OCI-LY1 (cell line): ENCODE measurements around the gene CIAPIN1.

Experiments
- H2AFZ ChIP-seq: fragments of 200-600 bp; sonication (generic), shearing (Covaris generic); 2 replicates; pipeline ENCODE4 v1.6.0; 2014; ENCODE audit warnings: antibody characterized with exemption, mild to moderate bottlenecking, low read length
- H3F3A ChIP-seq: fragments of 200-600 bp; sonication (generic), shearing (Covaris generic); 2 replicates; pipeline ENCODE4 v1.6.0; 2014; ENCODE audit warnings: mild to moderate bottlenecking, antibody characterized with exemption, low read length, moderate library complexity; ENCODE audit not compliant: insufficient read depth
- H3K27ac ChIP-seq: fragments of 200-600 bp; sonication (generic); 2 replicates; pipeline ENCODE4 v1.5.1; 2014; ENCODE audit warnings: low read length, mixed run types, mild to moderate bottlenecking, low read depth; ENCODE audit not compliant: poor library complexity, severe bottlenecking
- H3K27me3 ChIP-seq: fragments of 200-600 bp; sonication (generic); 2 replicates; pipeline ENCODE4 v1.6.0; 2014; ENCODE audit warnings: antibody characterized with exemption, mild to moderate bottlenecking, low read length, moderate library complexity; ENCODE audit not compliant: insufficient read depth
- H3K36me3 ChIP-seq: fragments of 200-600 bp; sonication (generic); 2 replicates; pipeline ENCODE4 v1.6.1; 2014; ENCODE audit warnings: mild to moderate bottlenecking, antibody characterized with exemption, low read length, moderate library complexity, mixed read lengths; ENCODE audit not compliant: insufficient read depth
- H3K4me1 ChIP-seq: fragments of 200-600 bp; sonication (generic); 2 replicates; pipeline ENCODE4 v1.5.1; 2014; ENCODE audit warnings: mild to moderate bottlenecking, low read length, moderate library complexity; ENCODE audit not compliant: insufficient read depth, severe bottlenecking
- H3K4me2 ChIP-seq: fragments of 200-600 bp; sonication (generic), shearing (Covaris generic); 2 replicates; pipeline ENCODE4 v1.6.1; 2014; ENCODE audit warnings: low read length
- H3K4me3 ChIP-seq: fragments of 200-600 bp; sonication (generic); 2 replicates; pipeline ENCODE4 v1.5.1; 2014; ENCODE audit warnings: low read length, low read depth, mild to moderate bottlenecking, mixed read lengths; ENCODE audit not compliant: poor library complexity, severe bottlenecking
- H3K79me2 ChIP-seq: fragments of 200-600 bp; shearing (Covaris generic); 2 replicates; pipeline ENCODE4 v1.6.1; 2016; ENCODE audit warnings: mixed run types, low read length, mixed read lengths; ENCODE audit not compliant: insufficient read depth
- H3K9ac ChIP-seq: fragments of 200-600 bp; sonication (generic), shearing (Covaris generic); 2 replicates; pipeline ENCODE4 v1.6.1; 2014; ENCODE audit warnings: mild to moderate bottlenecking, low read length, mixed read lengths
- H3K9me2 ChIP-seq: fragments of 200-600 bp; sonication (generic), shearing (Covaris generic); 2 replicates; pipeline ENCODE4 v1.6.1; 2014; ENCODE audit warnings: low read depth, mild to moderate bottlenecking, low read length, mixed read lengths
- H3K9me3 ChIP-seq: fragments of 200-600 bp; shearing (Covaris generic); 2 replicates; pipeline ENCODE4 v1.6.1; 2014; ENCODE audit warnings: low read length, mixed read lengths
- H4K20me1 ChIP-seq: fragments of 200-600 bp; sonication (generic), shearing (Covaris generic); 2 replicates; pipeline ENCODE4 v1.6.0; 2016; ENCODE audit warnings: mild to moderate bottlenecking, low read length; ENCODE audit not compliant: insufficient read depth
- CTCF ChIP-seq: fragments of 200-600 bp; sonication (generic), shearing (Covaris generic); IDR thresholded peaks from 2 replicates; pipeline ENCODE4 v1.5.1; 2017; ENCODE audit warnings: mild to moderate bottlenecking, antibody characterized with exemption, low read length, moderate library complexity, mixed read lengths
- EZH2 ChIP-seq: fragments of 200-600 bp; sonication (generic), shearing (Covaris generic); IDR thresholded peaks from 2 replicates; pipeline ENCODE4 v1.8.0; 2017; ENCODE audit warnings: borderline replicate concordance, mixed run types, mild to moderate bottlenecking, antibody characterized with exemption, low read length, moderate library complexity, mixed read lengths

CIAPIN1 gene

DNA sequence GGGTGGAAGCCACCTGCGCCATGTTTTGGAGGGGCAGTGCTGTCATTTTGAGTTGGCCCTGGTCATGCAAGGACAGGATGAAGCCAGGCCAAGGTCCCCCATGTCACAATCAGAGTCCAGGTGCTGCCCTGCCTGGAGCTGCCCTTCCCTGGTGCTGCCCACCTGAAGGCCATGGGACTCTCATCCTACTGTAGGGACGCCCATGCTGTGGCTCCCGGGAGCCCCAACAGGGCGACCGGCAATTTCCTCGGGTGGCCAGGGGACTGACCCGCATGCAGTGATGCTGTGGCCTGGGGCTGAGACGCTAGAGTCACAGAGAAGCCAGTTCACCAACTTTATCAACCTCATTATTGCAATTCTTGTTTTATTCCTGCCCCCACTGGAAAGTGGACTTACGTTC is 34.6 kb downstream of the CIAPIN1 start:
- no peak overlapping the region for H3K4me3 ChIP-seq
- no peak for TF ChIP-seq EZH2
- TF ChIP-seq CTCF: no peak
- no peaks in the 10 kb centered on the region for H3F3A ChIP-seq
- H3K79me2 ChIP-seq: no peaks in the 10 kb centered on the region
- H3K9me3 ChIP-seq: no peaks in the 10 kb centered on the region
- H3K36me3 ChIP-seq: no peaks in the 10 kb centered on the region
- H3K9ac ChIP-seq: no peak overlapping the region
- H4K20me1 ChIP-seq: no peaks in the 10 kb centered on the region
- H3K27ac ChIP-seq: no peak overlapping the region
- no peaks in the 10 kb centered on the region for H3K9me2 ChIP-seq
- H2AFZ ChIP-seq: no peak overlapping the region
- no peak overlapping the region for H3K4me2 ChIP-seq
- H3K4me1 ChIP-seq: peaks cover 8% of the 10 kb centered on the region
- H3K27me3 ChIP-seq: peaks cover 10% of the 10 kb centered on the region; the same call in 1 of the 2 replicates

DNA sequence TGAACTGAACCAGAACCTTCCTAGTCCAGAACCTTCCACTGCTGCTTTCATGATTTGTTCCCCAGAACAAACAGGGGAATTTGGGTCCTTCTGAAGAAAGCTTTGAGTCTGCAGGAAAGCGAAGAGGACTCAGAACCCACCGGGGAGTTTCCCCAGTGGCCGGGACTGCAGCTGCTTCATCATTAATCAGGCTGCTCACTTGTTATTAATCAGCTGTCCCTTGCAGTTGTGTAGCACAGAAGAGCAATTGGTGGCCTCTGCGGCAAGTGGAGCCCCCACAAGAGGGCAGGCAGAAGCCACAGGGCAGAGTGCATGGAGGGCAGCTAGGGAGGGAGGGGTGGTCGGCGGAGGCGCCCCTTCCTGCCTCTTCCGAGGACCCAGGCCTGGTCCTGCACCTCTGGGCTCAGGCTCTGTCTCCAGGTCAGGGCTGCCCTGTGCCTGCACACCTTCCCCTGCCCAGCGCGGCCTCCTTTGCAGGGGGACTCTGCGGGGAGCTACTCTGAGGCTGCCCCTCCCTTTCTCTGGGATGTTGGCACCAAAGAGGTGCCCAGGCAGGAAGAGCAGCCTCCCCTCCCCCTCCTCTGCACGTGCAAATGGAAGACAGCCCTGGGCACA is 35.7 kb downstream of the CIAPIN1 start:
- no peak overlapping the region for H2AFZ ChIP-seq
- H3K36me3 ChIP-seq: no peaks in the 10 kb centered on the region
- no peak overlapping the region for H3K4me3 ChIP-seq
- H3F3A ChIP-seq: no peaks in the 10 kb centered on the region
- H3K79me2 ChIP-seq: no peaks in the 10 kb centered on the region
- H4K20me1 ChIP-seq: no peaks in the 10 kb centered on the region
- no peaks in the 10 kb centered on the region for H3K9me3 ChIP-seq
- H3K9ac ChIP-seq: no peak overlapping the region
- TF ChIP-seq EZH2: no peak
- no peak for TF ChIP-seq CTCF
- no peak overlapping the region for H3K4me2 ChIP-seq
- H3K27me3 ChIP-seq: peaks cover 10% of the 10 kb centered on the region; the same call in 1 of the 2 replicates
- H3K9me2 ChIP-seq: no peaks in the 10 kb centered on the region
- peaks cover 2% of the 10 kb centered on the region for H3K4me1 ChIP-seq
- H3K27ac ChIP-seq: no peak overlapping the region

DNA sequence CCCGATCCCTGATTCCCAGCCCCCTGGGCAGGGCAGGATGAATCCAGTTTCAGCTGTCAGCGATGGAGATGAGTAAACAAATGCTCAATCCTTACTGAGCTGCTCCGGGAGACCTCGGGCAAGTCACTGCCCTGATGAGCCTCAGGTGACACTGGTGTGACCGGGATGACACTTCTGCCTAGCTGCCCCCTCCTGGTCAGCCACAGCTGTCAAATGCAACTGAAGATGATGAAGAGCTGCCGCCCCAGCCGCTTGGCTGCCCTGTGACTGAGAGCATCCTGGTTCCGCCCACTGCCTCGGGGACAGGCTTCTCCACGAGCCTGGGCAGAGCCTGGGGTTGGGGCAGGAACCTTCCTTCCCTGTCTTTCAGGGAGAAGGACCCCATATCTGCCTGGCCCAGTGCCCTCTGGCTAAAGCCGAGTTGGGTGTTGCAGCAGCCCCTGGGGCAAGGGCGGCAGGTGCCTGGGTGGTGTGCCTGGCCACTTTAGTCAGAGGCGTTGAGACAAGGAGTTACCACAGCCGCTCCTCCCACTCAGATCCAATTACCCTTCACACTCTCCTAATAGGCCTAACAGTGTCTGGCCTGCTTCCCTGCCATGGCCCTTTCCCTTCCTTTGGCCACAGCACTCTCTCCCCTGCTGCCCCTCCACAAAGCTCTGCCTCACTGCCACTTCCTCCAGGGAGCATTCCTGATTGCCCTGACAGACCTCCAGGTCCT is 37.2 kb downstream of the CIAPIN1 start:
- no peak overlapping the region for H3K9ac ChIP-seq
- no peaks in the 10 kb centered on the region for H3K4me1 ChIP-seq
- no peaks in the 10 kb centered on the region for H3K79me2 ChIP-seq
- H3K9me3 ChIP-seq: no peaks in the 10 kb centered on the region
- no peak overlapping the region for H3K4me3 ChIP-seq
- H2AFZ ChIP-seq: no peak overlapping the region
- H3K36me3 ChIP-seq: no peaks in the 10 kb centered on the region
- H3K4me2 ChIP-seq: no peak overlapping the region
- no peaks in the 10 kb centered on the region for H4K20me1 ChIP-seq
- H3K9me2 ChIP-seq: no peaks in the 10 kb centered on the region
- TF ChIP-seq CTCF (no peak), EZH2 (no peak)
- no peaks in the 10 kb centered on the region for H3F3A ChIP-seq
- H3K27me3 ChIP-seq: peaks cover 10% of the 10 kb centered on the region; the same call in 1 of the 2 replicates
- no peak overlapping the region for H3K27ac ChIP-seq
